DOHH2 (cell line): ENCODE measurements around the gene TMEM187.

ENCODE experiments used
- CTCF ChIP-seq: fragments of 200-600 bp; sonication (generic); IDR thresholded peaks from one replicate; pipeline ENCODE4 v1.5.1; 2014; ENCODE audit warnings: antibody characterized with exemption, mild to moderate bottlenecking, low read depth, low read length; ENCODE audit not compliant: poor library complexity, severe bottlenecking
- EZH2phosphoT487 ChIP-seq: fragments of 200-600 bp; sonication (generic); IDR thresholded peaks from 2 replicates; pipeline ENCODE4 v1.6.1; 2017; ENCODE audit warnings: borderline replicate concordance, mild to moderate bottlenecking, antibody characterized with exemption, low read length, moderate library complexity, mixed read lengths

- TF ChIP-seq CTCF, result no peak
- no peak for TF ChIP-seq EZH2phosphoT487
Observed at GRCh38 chrX:154019633-154020528, 47.3 kb downstream of the TMEM187 start, which contains the start of gene IRAK1.
